GM10266 (cell line): ENCODE data around the gene GART.
A peak's percentile ranks its signal among the peaks of the same experiment; 100 is the strongest.

Experiments used
- DNase-seq: peaks from one replicate; pipeline ENCODE4 v3.0.0; 2012; ENCODE audit errors: extremely low spot score
- CTCF ChIP-seq: IDR thresholded peaks from 2 replicates; pipeline ENCODE4 v1.5.1; 2012; ENCODE audit warnings: mild to moderate bottlenecking, low read depth; ENCODE audit not compliant: control insufficient read depth, insufficient read depth; ENCODE audit errors: missing control alignments

GART gene

GRCh38 chr21:33544451-33545195 is 2.7 kb upstream of the GART start:
- no peak for DNase-seq
- no peak for TF ChIP-seq CTCF

GRCh38 chr21:33543505-33544129 is 1.7 kb upstream of the GART start:
- peak; percentile 55 for DNase-seq
- TF ChIP-seq CTCF: no peak

GRCh38 chr21:33542640-33543504 is 955 bp upstream of the GART start, which contains the start of gene SON:
Gene SON, plus strand, starts transcription at chr21:33543038. Its CDS starts 55 bp downstream, at chr21:33543093.
- DNase-seq: peak; percentile 97
- no peak for TF ChIP-seq CTCF

GRCh38 chr21:33541105-33541711 is 709 bp downstream of the GART start:
- TF ChIP-seq CTCF: no peak
- DNase-seq: no peak

- TF ChIP-seq CTCF: no peak
- DNase-seq: no peak
Observed at GRCh38 chr21:33540711-33541104, 1.2 kb downstream of the GART start.

GRCh38 chr21:33539616-33540015 is 2.3 kb downstream of the GART start:
- TF ChIP-seq CTCF: no peak
- DNase-seq: no peak
